SU-DHL-6 (cell line): ENCODE results near the gene OR5B3.

Experiments
- EZH2phosphoT487 ChIP-seq: fragments of 200-600 bp; sonication (generic), shearing (Covaris generic); conservative IDR thresholded peaks from 2 replicates; pipeline ENCODE4 v1.6.1; 2018; ENCODE audit warnings: mild to moderate bottlenecking, antibody characterized with exemption, low read length, moderate library complexity, mixed read lengths
- TF ChIP-seq, protein P1 (sequence below): fragments of 200-600 bp; sonication (generic); IDR thresholded peaks from one replicate; pipeline ENCODE4 v1.5.1; 2017; ENCODE audit warnings: antibody characterized with exemption, mild to moderate bottlenecking, low read length, moderate library complexity; ENCODE audit not compliant: insufficient read depth, poor library complexity, severe bottlenecking

DNA sequence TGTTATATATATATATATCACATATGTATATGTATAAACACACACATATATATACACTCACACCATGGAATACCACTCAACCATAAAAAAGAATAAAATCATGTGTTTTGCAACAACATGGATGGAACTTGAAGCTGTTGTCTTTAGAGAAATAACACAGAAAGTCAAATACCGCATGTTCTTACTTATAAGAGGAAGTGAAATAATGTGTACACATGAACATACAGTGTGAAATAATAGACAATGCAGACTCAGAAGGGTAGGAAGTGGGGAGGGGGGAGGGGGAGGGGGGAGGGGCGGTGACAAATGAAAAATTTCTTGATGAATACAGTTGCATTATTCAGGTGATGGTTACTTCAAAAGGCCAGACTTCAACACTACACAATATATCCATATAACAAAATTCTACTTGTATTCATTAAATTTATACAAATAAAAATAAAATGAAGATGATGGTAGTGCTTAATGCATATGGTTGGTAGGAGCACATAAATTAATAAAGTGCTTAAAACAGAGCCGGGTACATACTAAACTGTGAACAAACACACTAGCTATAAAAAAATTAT, 27.0 kb upstream of the OR5B3 start:
- TF ChIP-seq, protein P1, sequence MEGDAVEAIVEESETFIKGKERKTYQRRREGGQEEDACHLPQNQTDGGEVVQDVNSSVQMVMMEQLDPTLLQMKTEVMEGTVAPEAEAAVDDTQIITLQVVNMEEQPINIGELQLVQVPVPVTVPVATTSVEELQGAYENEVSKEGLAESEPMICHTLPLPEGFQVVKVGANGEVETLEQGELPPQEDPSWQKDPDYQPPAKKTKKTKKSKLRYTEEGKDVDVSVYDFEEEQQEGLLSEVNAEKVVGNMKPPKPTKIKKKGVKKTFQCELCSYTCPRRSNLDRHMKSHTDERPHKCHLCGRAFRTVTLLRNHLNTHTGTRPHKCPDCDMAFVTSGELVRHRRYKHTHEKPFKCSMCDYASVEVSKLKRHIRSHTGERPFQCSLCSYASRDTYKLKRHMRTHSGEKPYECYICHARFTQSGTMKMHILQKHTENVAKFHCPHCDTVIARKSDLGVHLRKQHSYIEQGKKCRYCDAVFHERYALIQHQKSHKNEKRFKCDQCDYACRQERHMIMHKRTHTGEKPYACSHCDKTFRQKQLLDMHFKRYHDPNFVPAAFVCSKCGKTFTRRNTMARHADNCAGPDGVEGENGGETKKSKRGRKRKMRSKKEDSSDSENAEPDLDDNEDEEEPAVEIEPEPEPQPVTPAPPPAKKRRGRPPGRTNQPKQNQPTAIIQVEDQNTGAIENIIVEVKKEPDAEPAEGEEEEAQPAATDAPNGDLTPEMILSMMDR = no peak
- TF ChIP-seq EZH2phosphoT487 = no peak
